HepG2 (cell line): ENCODE results near the gene ZNF79.

Source experiments
- FOXJ3 ChIP-seq: sonication (generic); formaldehyde crosslinking; IDR thresholded peaks from 2 replicates; pipeline ENCODE4 v1.4.0; 2020; ENCODE audit warnings: missing genetic modification reagents, mild to moderate bottlenecking, borderline replicate concordance
- STAG1 ChIP-seq: sonication (generic); formaldehyde crosslinking; IDR thresholded peaks from 2 replicates; pipeline ENCODE4 v1.4.0; 2020; ENCODE audit warnings: missing genetic modification reagents
- ZNF232 ChIP-seq: sonication (generic); formaldehyde crosslinking; IDR thresholded peaks from 2 replicates; pipeline ENCODE4 v1.4.0; 2020; ENCODE audit warnings: missing genetic modification reagents, borderline replicate concordance

DNA sequence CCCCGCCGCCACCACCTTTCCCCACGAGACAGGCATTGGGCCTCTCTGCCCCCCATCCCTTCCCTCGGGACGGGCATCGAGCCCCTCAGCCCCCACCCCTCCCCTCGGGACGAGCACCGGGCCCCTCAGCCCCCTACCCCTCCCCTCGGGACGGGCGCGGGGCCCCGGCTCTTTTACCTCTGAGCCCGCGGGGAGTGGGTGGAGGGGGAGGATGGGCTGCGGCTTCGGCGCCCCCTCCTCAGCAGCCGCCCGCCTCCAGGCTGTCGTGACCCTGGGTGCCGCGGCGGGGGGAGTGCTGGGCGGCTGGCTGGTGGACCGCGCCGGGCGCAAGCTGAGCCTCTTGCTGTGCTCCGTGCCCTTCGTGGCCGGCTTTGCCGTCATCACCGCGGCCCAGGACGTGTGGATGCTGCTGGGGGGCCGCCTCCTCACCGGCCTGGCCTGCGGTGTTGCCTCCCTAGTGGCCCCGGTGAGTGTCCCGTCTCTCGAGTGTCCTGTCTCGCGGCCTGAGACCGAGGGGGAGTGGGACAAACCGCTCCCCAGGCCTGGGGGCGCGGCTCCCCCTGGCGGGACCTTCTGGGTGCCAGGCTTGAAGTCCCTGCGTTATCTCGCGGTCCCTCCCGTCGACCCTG is 26.4 kb upstream of the ZNF79 start:
- peak; percentile 89 for TF ChIP-seq STAG1 (CRISPR knock-in tag)
- no peak for TF ChIP-seq ZNF232 (CRISPR knock-in tag)
- TF ChIP-seq FOXJ3 (CRISPR knock-in tag), result no peak
